NB4 (cell line): ENCODE data around the gene NADSYN1.
A peak's percentile ranks its signal among the peaks of the same experiment; 100 is the strongest.
"Not testable (repeated sequence)": the region's sequence is repeated elsewhere in the genome, so short reads cannot be mapped to it uniquely, and the experiment has no call there.

ENCODE experiments used
- DNase-seq: peaks from one replicate; pipeline ENCODE4 v3.0.0; 2010; ENCODE audit warnings: low read depth
- H3K4me3 ChIP-seq: one replicate; pipeline ENCODE4 v1.5.1; 2011; ENCODE audit warnings: mild to moderate bottlenecking, low read depth, low read length, moderate library complexity
- CTCF ChIP-seq: IDR thresholded peaks from one replicate; pipeline ENCODE4 v1.5.1; 2012; ENCODE audit warnings: low read depth, low read length
- MAX ChIP-seq: IDR thresholded peaks from 2 replicates; pipeline ENCODE4 v1.6.1; 2011; ENCODE audit warnings: low read depth, low read length
- MYC ChIP-seq: IDR thresholded peaks from 2 replicates; pipeline ENCODE4 v1.6.1; 2011; ENCODE audit warnings: low read depth, low read length
- POLR2A ChIP-seq: IDR thresholded peaks from 2 replicates; pipeline ENCODE4 v1.6.1; 2011; ENCODE audit warnings: mild to moderate bottlenecking; ENCODE audit not compliant: insufficient read length; ENCODE audit errors: extremely low read depth

Gene NADSYN1

GRCh38 chr11:71530602-71531001 lies 77.6 kb downstream of the NADSYN1 start:
- no peak for DNase-seq
- TF ChIP-seq MAX (no peak), POLR2A (no peak), CTCF (no peak), MYC (no peak)
- H3K4me3 ChIP-seq = no peak overlapping the region

- TF ChIP-seq CTCF (no peak), MYC (no peak), MAX (no peak), POLR2A (no peak)
- no peak for DNase-seq
- no peak overlapping the region for H3K4me3 ChIP-seq
These were observed 79.1 kb downstream of the NADSYN1 start for GRCh38 chr11:71532036-71532610.

GRCh38 chr11:71534711-71535608 lies 82.0 kb downstream of the NADSYN1 start:
- DNase-seq, H3K4me3 ChIP-seq: not testable (repeated sequence)

GRCh38 chr11:71535825-71536224 lies 82.8 kb downstream of the NADSYN1 start:
- H3K4me3 ChIP-seq = no peak overlapping the region
- TF ChIP-seq MAX = no peak
- no peak for DNase-seq

- no peak overlapping the region for H3K4me3 ChIP-seq
- DNase-seq = no peak
- TF ChIP-seq MAX (no peak), CTCF (no peak), POLR2A (no peak), MYC (no peak)
These were observed 84.5 kb downstream of the NADSYN1 start for GRCh38 chr11:71537537-71537936.

- DNase-seq = peak; percentile 32
- not testable (repeated sequence) for H3K4me3 ChIP-seq
These were observed 85.1 kb downstream of the NADSYN1 start, which contains the start of gene KRTAP5-8 for GRCh38 chr11:71537977-71538665. KRTAP5-8 (plus strand) TSS chr11:71538025; CDS start chr11:71538056, 31 bp downstream.

GRCh38 chr11:71538666-71538990 lies 85.6 kb downstream of the NADSYN1 start:
- TF ChIP-seq MAX (no peak), POLR2A (no peak), CTCF (no peak), MYC (no peak)
- no peak overlapping the region for H3K4me3 ChIP-seq
- DNase-seq = no peak
